Measurements from ENCODE around the gene TRMT1. TPM values are rescaled to one million over a fixed set of nuclear protein-coding genes. Genes with fewer than 3 reads are reported as not detected.

Gene TRMT1
- total RNA-seq, 1 experiment from 2014 or later: 91.8 TPM

DNA sequence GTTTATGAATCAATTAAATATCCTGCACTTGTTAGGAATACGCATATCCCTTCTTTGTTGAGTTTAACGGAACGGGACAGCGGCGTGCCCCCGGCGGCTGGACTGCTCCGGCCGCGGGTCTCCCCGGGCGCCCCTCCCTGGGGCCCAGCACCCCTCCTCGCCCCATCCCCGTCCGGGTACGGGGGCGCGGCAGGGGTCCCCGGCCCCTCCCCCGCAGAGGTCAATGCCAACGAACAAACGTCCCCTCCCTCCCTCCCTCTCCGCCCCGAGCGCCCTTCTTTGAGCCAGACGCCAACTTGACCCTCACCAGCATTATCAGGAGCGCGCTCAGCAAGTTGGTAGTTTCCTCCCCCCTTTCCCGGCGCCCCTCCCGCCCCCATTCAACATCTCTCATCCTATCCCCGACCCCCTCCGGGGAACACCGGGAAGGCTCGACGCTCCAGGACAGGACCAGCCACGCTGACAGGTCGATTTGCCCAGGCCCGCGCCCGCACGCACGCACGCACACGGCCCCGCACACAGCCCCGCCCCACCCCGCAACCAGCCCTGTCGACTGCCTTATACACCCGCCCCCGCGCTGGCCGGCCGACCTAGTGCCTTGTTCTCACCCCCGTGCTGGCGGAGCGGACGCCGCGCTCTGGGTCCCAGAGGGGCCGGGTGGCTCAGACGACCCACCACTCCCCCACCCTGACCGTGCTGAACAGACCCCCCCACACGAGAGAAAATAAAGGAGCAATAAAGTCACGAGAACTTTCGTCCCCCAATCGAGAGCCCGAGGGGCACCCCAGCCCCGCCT is 18.9 kb downstream of the TRMT1 start:
- ChIA-PET CTCF (interaction anchor here (1.7 kb wide), 1 partner anchor 120 kb away, joined by 9 read pairs; no protein-coding TSS in a partner anchor), POLR2A (ENCODE audit: unreplicated experiment) (no interaction called here)
- intact Hi-C loops (cut with micrococcal nuclease): no loop called here
- no TSS peak for BruUV-seq (replicated peaks)
- Histone ChIP-seq H3K4me2 (ENCODE audit: low read length) (peak overlapping the region; percentile 83), H3F3A (ENCODE audit: low read length, unreplicated experiment) (no peaks in the 10 kb centered on the region), H3K9ac (ENCODE audit: low read length) (no peak overlapping the region), H2AFZ (ENCODE audit: low read length) (0 out of 2 replicates have a peak overlapping the region, but pooled peaks have one; percentile 21), H4K20me1 (ENCODE audit: low read length) (no peaks in the 10 kb centered on the region), H3K27me3 (ENCODE audit: low read length) (no peaks in the 10 kb centered on the region), H3K4me3 (ENCODE audit: low read length) (peak overlapping the region; percentile 49), H3K9me3 (ENCODE audit: low read length) (no peaks in the 10 kb centered on the region), H3K36me3 (ENCODE audit: low read depth, low read length) (no peaks in the 10 kb centered on the region), H3K79me2 (ENCODE audit: low read length) (no peaks in the 10 kb centered on the region), H3K9me2 (replicated peaks; ENCODE audit: low read length) (no peaks in the 10 kb centered on the region), H3K4me1 (ENCODE audit: insufficient read depth, low read length) (peaks cover 17% of the 10 kb centered on the region; the same call in 1 of the 2 replicates), H3K27ac (ENCODE audit: low read length) (no peak overlapping the region)
- no peak for TF ChIP-seq EZH2phosphoT487 (IDR thresholded peaks at IDR 0.05; ENCODE audit: borderline replicate concordance, low read length)
- TF ChIP-seq, protein P1, sequence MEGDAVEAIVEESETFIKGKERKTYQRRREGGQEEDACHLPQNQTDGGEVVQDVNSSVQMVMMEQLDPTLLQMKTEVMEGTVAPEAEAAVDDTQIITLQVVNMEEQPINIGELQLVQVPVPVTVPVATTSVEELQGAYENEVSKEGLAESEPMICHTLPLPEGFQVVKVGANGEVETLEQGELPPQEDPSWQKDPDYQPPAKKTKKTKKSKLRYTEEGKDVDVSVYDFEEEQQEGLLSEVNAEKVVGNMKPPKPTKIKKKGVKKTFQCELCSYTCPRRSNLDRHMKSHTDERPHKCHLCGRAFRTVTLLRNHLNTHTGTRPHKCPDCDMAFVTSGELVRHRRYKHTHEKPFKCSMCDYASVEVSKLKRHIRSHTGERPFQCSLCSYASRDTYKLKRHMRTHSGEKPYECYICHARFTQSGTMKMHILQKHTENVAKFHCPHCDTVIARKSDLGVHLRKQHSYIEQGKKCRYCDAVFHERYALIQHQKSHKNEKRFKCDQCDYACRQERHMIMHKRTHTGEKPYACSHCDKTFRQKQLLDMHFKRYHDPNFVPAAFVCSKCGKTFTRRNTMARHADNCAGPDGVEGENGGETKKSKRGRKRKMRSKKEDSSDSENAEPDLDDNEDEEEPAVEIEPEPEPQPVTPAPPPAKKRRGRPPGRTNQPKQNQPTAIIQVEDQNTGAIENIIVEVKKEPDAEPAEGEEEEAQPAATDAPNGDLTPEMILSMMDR (conservative IDR thresholded peaks at IDR 0.05; ENCODE audit: low read depth, low read length): no peak
- TF ChIP-seq EZH2 (IDR thresholded peaks at IDR 0.05; ENCODE audit: low read length, unreplicated experiment): no peak
- DNase-seq (no peak), ATAC-seq (no peak)

DNA sequence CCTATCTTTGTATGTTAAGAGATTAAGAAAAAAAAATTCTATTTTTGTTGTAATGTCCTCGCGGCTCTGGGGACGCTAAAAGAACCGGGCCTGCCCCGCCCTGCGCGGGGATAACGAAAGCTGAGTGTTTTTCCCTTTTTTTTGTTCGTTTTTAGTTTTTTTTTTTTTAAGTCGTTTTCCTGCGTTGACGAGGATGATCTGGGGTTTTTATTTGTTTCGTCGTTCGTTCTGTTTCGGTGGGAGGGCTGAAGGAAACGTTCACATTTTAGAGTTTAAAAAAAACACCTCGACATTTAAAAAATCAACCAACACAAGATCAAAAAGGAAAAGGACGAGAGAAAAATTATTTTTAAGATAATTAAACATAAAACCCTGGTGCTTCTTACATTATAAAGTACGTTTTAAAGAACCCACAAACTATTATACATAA is 19.5 kb downstream of the TRMT1 start:
- ChIA-PET POLR2A (ENCODE audit: unreplicated experiment) (no interaction called here), CTCF (interaction anchor here (1.7 kb wide), 1 partner anchor 120 kb away, joined by 9 read pairs; no protein-coding TSS in a partner anchor)
- intact Hi-C loops (cut with micrococcal nuclease): no loop called here
- no peaks in the 10 kb centered on the region for H4K20me1 ChIP-seq (ENCODE audit: low read length)
- no peaks in the 10 kb centered on the region for H3F3A ChIP-seq (ENCODE audit: low read length, unreplicated experiment)
- no peak overlapping the region for H2AFZ ChIP-seq (ENCODE audit: low read length)
- H3K27ac ChIP-seq (ENCODE audit: low read length): no peak overlapping the region
- BruUV-seq (replicated peaks): TSS peak; percentile 42
- H3K9me2 ChIP-seq (replicated peaks; ENCODE audit: low read length): no peaks in the 10 kb centered on the region
- no peaks in the 10 kb centered on the region for H3K9me3 ChIP-seq (ENCODE audit: low read length)
- ATAC-seq: no peak
- no peaks in the 10 kb centered on the region for H3K79me2 ChIP-seq (ENCODE audit: low read length)
- no peaks in the 10 kb centered on the region for H3K36me3 ChIP-seq (ENCODE audit: low read depth, low read length)
- H3K27me3 ChIP-seq (ENCODE audit: low read length): no peaks in the 10 kb centered on the region
- H3K4me1 ChIP-seq (ENCODE audit: insufficient read depth, low read length): peaks cover 11% of the 10 kb centered on the region; the same call in 1 of the 2 replicates
- TF ChIP-seq EZH2 (IDR thresholded peaks at IDR 0.05; ENCODE audit: low read length, unreplicated experiment) (no peak), EZH2phosphoT487 (IDR thresholded peaks at IDR 0.05; ENCODE audit: borderline replicate concordance, low read length) (no peak)
- TF ChIP-seq, protein P1 (conservative IDR thresholded peaks at IDR 0.05; ENCODE audit: low read depth, low read length): no peak
- H3K9ac ChIP-seq (ENCODE audit: low read length): no peak overlapping the region
- H3K4me2 ChIP-seq (ENCODE audit: low read length): peak overlapping the region; percentile 83; the same call in 1 of the 2 replicates
- H3K4me3 ChIP-seq (ENCODE audit: low read length): peak overlapping the region; percentile 49; the same call in 1 of the 2 replicates
- DNase-seq: no peak

Data from PC-3 (cell line).